GM19463 (cell line): Measurements from ENCODE around the gene ERH.
A peak's percentile ranks its signal among the peaks of the same experiment; 100 is the strongest.

ENCODE experiments used
- ATAC-seq: cut with Tn5 transposase; IDR thresholded peaks from one replicate; pipeline ENCODE4 v1.9.1; 2021; ENCODE audit warnings: mild to moderate bottlenecking, moderate library complexity; ENCODE audit not compliant: unreplicated experiment

ERH gene

DNA sequence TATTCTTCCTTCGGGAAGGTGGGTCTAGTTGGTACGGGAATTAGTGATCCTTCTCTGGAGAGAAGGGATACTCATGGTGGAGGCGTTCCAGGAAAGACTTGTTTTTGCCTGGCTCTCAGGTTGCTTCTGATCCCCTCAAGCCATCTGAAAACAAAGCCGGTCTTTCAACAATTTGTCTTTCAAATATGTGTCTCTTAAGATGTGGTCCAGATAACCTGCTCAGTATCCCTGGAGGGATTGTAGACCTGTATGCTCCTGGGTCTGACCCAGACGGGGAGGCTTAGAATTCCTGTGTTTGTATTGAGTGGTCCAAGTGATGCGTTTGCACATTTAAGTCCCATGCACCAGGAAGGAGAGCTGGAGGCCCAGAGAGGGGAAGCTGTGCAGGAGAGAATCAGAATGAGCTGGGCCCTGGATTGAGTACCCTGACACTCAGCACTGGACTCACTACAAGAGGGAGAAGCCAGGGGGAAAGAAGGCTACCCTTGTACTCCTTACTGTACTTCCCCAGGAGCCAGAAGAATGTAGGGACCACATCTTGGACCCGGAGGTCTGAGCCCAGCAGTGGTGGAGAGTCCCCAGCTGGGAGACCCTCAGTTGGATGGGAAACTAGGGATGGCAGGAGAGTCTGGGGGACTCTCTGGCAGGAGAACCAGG is 40.4 kb downstream of the ERH start:
- no peak for ATAC-seq

DNA sequence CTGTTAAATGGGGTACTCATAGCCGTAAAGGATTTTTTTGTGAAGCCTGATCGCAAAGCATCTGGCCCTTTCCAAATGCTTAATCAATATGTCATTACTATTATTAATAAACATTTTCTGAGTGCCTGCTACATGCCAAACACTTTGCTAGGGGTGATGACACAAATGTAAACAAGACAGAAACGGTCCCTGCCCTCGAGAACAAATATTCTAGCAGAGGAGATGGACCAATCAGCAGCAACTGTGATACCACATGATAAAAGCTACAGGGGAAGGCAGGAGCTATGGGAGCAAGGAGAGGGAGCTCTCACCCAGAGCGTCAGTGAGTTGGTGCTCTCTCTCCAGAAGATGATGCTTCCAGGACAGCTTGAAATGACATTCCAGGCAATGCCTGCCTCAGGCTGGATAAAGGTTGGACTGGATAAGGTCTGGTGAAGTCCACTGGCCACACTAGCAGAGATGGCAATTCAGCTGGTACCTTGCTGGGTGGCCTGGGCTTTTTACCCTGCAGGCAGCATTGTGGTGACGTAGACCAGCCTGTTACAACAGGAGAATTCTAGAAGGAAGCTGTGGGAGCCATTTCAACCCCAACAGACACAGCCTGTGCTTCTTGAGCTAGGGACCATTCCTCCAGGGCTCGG is 41.1 kb downstream of the ERH start:
- ATAC-seq, result no peak

DNA sequence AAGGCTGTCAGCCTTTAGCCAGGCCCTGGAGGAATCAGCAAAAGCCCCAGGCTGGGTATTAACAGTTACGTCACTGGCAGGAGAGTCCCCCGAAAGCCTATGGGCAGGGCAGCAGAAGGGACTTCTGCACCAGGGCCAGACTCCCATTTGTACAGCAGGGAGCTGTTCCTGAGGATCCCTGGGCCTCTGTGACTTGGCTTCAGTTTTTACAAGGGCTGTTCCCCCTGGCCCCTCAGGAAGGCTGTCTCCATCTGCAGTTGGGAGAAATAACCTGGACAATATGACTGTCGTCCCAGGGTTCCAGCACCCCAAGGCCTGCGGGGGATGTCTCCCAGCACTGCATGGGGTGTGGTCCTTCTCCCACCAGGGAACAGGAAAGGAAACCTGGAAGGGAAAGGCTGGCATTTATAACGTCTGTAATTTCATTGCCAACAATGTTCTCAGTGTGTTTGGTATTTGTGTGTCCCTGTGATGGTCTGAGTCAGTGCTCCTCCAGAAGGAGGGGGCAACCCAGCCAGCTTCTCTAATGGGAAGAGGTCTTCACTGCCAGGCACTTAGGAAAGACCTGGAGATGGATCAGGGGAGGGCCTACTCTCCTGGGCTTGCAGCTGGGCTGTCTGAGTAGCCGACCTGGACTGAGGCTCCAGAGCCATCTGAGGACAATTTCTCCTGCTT is 42.4 kb downstream of the ERH start:
- ATAC-seq, result no peak

DNA sequence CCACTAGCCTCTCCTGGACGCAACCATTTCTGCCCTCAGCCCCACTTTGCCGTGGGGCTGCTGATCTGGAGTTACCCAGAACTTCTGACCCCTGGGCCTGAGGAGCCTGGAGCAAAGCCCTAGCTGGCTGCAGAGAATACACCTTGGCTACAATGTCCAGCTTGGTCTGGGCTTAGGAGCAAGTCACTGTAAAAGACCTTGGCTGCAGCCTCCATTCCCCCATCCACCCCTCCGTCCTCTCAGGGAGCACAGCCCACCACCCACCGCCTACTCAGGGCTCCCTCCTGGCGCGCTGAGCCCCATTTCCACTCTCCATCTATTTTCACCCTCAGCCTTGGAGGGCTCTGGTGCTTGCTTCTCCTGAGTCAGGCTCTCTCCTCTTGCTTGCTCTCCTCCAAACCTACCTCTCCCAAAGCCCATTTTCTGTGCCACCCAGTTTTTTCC is 42.9 kb downstream of the ERH start:
- ATAC-seq, result no peak

DNA sequence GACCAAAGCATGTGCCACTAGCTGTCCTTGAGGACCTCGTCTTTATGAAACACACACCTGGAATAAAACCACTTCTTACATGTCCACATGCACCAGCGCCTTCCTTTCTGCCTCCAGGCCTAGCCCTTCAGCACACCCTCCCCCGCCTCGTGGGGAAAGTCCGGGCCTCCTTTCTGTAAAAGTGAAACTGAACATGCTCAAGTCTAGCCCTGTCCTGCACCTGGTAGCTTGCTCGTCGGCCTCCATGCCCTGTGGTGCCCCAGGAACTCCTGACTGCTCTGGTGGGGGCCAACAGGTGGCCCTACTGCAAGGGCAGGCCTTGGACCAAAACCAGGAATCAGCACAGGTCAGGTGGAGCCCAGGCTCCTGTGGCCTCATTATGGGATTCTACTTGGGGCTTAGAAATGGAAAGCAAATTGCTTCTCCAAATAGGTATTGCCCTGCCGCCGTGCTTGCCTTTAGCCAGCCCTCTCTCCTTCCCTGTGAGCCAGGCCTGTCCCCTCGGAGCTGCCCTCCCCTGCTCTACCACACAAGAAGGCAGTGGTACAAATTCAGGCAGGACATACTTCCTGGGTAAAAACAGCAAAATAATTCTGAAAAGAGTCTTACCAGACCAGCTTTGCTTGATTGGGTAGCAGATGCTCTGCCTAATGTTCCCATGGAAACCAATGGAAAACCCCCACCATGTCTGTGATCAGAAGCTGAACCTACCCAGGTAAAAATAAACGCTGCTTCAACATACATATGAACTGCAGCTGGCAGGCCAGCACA is 43.5 kb downstream of the ERH start:
- peak; percentile 91 for ATAC-seq

DNA sequence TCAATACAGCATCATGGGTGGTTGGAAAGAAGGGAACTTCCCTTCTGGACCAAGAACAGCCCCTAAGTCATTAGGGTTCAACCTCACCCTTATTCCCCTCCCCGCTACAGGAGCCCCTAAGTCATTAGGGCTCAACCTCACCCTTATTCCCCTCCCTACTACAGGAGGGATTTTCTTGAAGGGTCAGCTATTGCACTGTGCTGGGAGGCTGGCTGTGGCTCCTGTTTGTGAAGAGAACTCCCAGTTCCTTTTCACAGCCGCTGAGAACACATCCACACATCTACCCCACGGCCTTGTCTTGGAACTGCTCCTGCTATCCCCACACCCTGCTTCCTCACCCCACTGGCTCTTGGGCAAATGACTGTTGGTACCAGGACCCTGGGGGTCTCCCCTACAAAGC is 44.9 kb downstream of the ERH start:
- ATAC-seq, result no peak

DNA sequence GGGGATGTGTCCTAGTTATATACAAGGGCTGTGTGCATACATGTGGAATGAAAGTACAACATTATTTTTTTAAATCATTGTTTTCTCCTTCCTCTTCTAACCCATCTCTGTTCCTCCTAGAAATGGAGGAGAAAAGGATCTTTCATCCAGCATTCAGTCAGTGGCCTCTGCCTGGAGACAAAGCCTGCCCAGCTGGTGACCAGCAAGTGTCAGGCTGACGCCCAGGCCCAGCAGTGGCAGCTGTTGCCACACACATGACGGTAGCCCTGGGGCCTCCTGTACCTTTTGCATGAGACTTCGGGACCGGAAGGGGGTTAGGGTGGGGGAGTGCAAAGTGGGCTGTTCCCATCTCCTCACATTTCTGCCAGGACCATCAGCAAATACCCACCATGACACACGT is 46.2 kb downstream of the ERH start:
- no peak for ATAC-seq

DNA sequence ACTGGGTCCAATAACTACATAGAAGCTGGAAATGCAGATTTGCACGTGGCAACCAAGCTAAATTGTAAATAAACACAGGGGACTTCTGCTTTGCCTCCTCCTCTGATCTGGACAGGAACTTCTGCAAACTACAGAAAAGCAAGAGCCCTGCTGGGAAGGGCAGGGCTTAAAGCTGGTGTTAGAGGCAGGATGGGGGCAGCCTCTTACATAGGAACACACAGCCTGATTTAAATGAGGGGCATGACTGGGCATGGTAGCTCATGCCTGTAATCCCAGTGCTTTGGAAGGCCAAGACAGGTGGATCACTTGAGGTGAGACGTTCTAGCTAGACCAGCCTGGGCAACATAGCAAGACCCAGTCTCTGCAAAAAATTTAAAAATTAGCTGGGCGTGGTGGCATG is 46.7 kb downstream of the ERH start:
- no peak for ATAC-seq

DNA sequence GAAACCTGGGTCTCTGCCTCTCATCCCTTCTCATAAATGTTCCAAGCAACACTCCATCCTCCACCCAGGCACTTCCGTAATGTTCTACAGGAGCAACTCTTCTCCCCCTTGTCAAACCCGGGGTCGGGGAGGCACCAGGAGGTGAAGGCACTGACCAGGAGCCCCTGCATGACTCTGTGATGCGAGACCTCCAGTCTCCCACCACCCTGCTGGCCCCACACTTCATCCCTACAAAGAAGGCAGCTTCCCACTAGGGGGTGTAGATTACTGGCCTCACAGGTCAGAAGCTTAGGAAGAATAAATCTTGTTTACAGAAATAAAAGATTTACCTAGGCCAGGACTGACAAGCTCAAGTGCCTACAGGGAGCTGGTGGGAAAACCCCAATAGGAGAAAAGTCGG is 47.2 kb downstream of the ERH start:
- no peak for ATAC-seq

DNA sequence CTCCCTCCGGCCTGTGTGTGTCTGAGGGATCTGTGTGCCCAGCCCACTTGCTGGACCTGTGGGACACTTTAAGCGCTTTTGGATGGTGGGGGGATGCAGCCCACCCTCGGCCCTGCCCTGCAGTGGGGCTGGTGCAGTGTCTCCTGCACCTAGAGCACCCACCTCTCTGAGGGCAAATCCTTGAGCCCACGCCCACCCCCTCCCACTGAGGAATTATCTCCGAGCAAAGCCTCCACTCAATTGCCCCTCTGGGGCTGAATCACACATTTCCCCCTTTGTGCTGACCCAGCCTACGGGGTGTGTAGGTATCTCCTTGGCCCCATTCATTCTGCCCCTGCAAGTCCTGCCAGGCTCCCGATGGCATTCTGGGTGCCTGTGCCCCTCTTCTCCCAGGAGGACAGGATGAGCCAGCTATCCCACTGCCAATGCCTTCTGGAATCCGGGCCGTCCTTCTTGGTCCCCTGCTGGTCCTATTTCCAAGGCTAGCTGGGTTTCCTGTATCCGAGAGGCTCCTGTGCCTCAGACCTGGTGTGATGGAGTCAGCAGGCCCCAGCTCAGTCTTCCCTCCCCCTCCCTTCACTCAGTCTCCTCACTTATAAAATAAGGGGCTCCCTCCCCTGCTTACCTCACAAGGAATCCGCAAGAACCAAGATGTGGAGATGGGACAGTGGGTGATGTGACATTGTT is 48.9 kb downstream of the ERH start:
- ATAC-seq, result no peak

DNA sequence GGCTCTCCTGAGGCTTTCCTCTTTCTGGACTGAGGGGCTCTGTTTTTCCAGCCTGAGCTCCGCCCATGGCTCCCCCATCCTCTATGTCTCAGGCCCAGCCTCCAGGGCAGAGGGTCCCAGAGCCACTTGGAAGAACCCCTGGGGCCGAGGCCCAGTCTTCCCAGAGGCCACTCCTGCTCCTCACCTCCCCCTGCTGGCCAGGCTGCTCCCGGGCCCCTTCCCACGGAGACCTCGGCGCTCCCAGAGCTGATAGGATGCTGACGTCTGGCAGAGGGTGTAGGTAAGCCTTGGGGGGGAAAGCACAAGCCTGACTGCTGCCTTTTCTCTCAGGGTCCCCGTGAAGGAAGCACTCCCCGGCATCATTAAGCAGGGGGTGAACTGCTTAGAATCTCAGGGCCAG is 51.4 kb downstream of the ERH start:
- no peak for ATAC-seq

DNA sequence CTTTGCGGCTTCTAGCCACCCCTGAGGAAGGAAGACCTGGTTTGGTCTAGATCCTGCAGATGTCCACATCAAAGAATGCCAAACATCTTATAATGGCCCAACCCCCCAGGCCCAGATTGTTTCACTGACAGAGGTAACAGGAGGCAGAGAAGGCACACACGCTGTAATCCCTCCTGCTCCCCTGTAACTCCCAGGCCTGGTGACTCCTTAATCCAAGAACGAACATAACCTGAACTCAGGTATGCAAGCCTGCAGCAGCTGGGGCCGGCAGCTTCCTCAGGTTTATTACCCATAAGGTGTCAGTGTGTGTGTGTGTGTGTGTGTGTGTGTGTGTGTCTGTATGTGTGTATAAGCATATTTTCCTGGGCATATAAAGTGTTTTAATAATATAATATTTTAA is 52.7 kb downstream of the ERH start:
- ATAC-seq, result no peak

DNA sequence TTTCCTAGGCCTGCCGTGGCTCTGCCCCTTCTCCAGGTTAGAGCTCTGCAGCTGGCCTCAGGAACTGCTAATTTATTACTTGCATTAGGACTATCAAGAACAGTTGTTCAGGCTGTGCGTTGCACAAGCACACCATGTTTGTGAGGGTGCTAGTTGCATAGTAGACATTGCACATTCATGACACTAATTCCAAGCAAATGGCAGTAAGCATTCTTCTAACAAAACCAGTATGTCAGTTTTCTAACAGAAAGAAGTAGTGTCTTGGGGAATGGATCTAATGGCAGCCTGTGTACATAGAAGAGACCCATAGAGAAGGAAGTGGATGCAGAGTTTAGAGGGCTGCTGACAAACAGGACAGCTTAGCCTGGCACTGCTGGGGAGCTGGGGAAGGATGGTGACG is 53.9 kb downstream of the ERH start:
- no peak for ATAC-seq

DNA sequence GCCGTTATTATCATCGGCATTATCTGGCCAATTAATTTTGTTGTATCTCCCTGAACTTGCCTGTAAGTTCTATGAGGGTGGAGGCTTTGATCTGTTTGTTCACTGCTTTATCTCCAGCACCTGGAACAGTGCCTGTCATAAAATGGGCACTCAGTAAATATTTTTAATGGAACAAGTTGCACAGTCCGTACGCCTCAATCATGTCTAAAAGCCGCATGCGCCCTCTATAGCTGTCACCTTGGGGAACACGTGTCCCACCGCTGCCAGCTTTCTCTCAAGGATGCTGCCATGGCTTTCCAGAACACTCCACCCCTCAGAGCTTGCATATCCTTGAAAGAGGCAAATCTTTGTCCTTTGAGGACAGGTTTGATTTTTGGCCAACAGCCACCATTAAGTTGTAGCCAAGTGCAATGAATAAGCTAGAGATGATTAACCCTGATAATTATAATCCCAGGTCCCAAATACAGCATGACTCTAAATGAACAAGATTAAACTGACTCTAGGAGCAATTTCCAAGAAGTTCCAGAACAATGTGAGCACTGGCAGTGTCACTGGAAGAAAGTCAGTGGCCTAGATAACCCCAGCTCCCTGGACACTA is 55.1 kb downstream of the ERH start:
- no peak for ATAC-seq

DNA sequence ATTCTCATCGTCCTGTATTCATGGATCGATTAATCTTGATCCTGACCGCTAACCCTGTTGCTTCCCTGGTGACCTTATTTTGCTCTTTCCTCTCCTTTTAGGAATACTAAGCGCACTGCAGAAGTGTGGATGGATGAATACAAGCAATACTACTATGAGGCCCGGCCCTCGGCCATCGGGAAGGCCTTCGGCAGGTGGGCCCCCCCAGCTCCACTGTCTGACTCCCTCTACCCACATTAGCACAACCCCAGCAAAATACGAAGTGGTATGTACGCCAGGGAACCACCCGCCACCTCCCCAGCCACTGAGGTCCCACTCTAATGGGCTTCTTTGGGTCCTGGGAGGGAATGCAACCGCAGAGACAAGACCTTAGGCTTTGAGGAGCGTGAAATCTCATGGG is 58.7 kb downstream of the ERH start:
- ATAC-seq, result no peak

DNA sequence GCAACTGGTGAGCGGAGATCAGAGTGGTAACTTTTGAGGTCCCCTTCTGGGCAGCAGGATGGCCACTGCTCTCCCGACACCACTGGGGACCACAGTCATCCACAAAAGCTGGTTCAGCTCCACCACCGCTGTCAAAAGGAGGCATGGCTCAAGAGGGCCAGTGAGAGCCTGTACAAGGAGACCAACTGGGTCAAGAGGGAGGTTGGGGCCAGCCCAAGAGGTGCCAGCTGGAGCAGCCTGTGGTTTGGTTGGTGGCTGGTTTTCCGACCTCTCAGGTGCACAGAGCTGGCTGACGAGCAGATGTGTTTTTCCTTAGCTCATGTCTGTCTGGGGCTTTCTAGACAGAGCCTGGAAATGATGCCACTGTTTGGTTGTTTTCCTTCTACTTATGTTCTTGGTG is 60.1 kb downstream of the ERH start:
- ATAC-seq, result no peak

DNA sequence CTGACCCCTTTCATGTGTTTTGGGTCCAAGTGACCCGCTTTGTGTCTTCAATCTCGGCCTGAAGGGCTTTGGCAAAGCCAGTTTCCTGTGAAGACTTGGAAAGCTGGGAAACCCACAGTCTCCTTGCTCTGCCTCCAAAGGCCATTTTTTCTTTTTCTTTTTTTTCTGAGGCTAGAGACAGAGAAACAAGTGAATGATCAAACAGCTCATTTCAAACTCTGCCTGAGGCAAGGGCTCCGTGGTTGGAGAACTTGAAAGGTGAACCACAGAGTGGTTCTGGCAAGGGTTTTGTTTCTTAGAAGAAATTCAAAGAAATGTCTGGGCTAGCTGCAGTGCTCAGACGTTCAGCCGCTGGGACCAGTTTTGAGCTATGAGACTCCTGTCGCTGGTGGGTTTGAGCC is 62.7 kb downstream of the ERH start:
- no peak for ATAC-seq

DNA sequence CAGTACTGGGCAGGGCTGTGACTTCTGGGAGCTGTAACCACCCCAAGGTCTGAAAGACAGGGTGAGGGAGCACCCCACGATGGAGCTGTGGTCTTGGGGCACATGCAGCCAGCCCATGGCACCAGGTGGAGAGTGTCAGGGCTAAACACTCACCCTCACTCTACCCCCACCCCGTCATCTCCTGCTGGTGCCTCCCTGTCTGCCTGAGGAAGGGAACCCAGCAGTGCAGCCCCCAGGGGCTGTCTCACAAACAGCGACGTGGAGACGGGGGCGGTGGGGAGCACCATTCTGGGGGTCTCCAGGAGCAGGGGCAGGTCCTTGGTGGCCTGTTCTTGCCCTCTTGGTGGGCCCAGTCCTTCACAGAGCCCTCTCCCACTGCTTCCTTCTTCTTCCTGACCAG is 63.5 kb downstream of the ERH start:
- ATAC-seq, result no peak

DNA sequence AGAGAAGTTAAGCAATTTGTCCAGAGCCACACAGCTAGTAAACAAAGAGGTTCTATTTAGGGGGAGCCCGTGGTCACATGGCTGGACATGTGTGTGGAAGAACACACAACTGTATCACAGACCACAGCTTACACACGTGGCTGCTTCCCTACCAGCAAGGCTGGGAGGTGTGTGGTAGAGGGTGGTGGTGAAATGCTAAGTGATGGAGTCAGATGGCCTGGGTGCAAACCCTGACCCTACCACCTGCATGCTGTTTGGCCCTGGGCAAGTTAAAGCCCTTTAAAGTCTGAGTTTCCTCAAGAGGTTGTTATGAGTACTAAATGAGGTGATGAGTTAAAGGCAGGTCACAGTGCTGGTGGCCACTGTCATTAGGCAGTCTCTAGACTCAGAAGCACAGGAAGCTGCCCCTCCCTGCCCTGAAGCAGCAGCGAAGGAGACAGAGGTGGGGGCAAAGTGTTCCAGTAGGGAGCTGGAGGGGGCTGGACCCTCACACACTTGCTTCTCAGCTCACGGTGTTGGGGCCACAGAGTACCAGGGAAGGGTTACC is 64.2 kb downstream of the ERH start:
- ATAC-seq, result no peak

DNA sequence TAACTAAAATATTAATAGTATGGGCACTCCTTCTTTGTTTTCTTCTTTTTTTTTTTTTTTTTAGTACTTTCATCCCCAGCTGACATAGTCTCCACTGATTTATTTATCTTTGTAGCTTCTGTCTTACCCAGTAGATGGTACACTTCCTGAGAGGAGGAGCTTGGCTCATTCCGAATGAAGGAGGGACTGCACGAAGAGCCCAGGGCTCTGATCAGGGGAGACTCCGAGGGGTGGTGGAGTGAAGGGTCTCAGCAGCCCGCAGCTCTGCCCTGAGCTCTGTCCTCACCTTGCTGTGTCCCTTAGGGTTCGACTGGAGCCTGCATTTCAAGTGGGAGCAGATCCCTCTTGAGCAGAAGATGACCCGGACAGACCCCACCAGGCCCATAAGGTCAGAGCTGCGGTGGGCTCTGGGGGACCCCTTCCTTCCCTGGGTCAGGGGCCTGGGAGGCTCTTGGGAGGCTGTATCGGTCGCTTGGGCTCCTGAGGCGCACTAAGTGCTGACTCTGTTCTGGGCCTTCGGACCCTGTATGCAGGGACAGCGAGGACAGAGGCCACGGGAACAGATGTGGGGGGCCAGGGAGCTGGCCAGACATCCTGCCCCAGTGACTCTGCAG is 65.2 kb downstream of the ERH start:
- ATAC-seq, result no peak
